Measurements from ENCODE around the gene DBF4B.

Gene DBF4B

GRCh38 chr17:44767493-44767892 lies 59.0 kb downstream of the DBF4B start:
- Histone ChIP-seq H3K27ac (no peak overlapping the region), H3K4me3 (ENCODE audit: low read depth in 1 of 2, low read length in 1 of 2) (no peak overlapping the region), H3K4me1 (ENCODE audit: control insufficient read depth in 1 of 2, insufficient read depth in 1 of 2, low read depth in 1 of 2, low read length in 1 of 2) (peaks cover 25 to 30% of the 10 kb centered on the region in 2 experiments), H3K27me3 (peaks cover 6% of the 10 kb centered on the region), H3K9me3 (no peaks in the 10 kb centered on the region), H3K36me3 (no peaks in the 10 kb centered on the region)
- TF ChIP-seq, protein P1, sequence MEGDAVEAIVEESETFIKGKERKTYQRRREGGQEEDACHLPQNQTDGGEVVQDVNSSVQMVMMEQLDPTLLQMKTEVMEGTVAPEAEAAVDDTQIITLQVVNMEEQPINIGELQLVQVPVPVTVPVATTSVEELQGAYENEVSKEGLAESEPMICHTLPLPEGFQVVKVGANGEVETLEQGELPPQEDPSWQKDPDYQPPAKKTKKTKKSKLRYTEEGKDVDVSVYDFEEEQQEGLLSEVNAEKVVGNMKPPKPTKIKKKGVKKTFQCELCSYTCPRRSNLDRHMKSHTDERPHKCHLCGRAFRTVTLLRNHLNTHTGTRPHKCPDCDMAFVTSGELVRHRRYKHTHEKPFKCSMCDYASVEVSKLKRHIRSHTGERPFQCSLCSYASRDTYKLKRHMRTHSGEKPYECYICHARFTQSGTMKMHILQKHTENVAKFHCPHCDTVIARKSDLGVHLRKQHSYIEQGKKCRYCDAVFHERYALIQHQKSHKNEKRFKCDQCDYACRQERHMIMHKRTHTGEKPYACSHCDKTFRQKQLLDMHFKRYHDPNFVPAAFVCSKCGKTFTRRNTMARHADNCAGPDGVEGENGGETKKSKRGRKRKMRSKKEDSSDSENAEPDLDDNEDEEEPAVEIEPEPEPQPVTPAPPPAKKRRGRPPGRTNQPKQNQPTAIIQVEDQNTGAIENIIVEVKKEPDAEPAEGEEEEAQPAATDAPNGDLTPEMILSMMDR (IDR thresholded peaks at IDR 0.05), result no peak

GRCh38 chr17:44768505-44769142 lies 60.2 kb downstream of the DBF4B start:
- Histone ChIP-seq H3K27me3 (peaks cover 13% of the 10 kb centered on the region), H3K27ac (no peak overlapping the region), H3K4me3 (ENCODE audit: low read depth in 1 of 2, low read length in 1 of 2) (no peak overlapping the region), H3K9me3 (no peaks in the 10 kb centered on the region), H3K36me3 (no peaks in the 10 kb centered on the region), H3K4me1 (ENCODE audit: control insufficient read depth in 1 of 2, insufficient read depth in 1 of 2, low read depth in 1 of 2, low read length in 1 of 2) (peaks cover 25 to 30% of the 10 kb centered on the region in 2 experiments)
- TF ChIP-seq, protein P1 (IDR thresholded peaks at IDR 0.05), result no peak

DNA sequence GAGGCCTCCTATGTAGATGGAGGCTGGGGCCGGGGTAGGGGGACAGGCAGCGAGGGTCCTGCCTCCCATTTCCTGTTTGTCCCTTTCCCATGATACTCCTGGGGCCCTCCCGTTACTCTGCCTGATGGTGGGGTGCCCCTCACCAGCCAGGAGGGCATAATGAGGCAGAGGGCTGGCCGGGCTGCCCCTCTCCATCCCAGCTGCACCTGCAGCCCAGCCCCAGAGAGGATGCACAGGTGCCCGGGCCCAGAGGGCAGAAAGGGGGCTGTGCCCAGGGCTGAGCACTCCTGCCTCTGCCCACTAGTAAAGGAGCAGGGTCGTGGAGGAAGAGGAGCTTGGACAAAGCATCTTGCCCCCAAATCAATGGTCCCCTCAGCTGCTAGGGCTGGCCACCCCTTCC lies 60.8 kb downstream of the DBF4B start:
- peaks cover 15% of the 10 kb centered on the region for H3K27me3 ChIP-seq
- no peaks in the 10 kb centered on the region for H3K36me3 ChIP-seq

GRCh38 chr17:44769647-44770084 lies 61.2 kb downstream of the DBF4B start:
- H3K4me1 ChIP-seq (ENCODE audit: control insufficient read depth in 1 of 2, insufficient read depth in 1 of 2, low read depth in 1 of 2, low read length in 1 of 2), result peaks cover 25 to 31% of the 10 kb centered on the region in 2 experiments
- TF ChIP-seq, protein P1 (IDR thresholded peaks at IDR 0.05), result no peak
- no peaks in the 10 kb centered on the region for H3K36me3 ChIP-seq
- no peaks in the 10 kb centered on the region for H3K9me3 ChIP-seq
- peaks cover 19% of the 10 kb centered on the region for H3K27me3 ChIP-seq
- no peak overlapping the region for H3K4me3 ChIP-seq (ENCODE audit: low read depth in 1 of 2, low read length in 1 of 2)
- no peak overlapping the region for H3K27ac ChIP-seq

More for the DNA sequence above, 60.8 kb downstream of the DBF4B start:
- Histone ChIP-seq H3K27ac (no peak overlapping the region), H3K9me3 (no peaks in the 10 kb centered on the region), H3K4me3 (ENCODE audit: low read depth in 1 of 2, low read length in 1 of 2) (no peak overlapping the region), H3K4me1 (ENCODE audit: control insufficient read depth in 1 of 2, insufficient read depth in 1 of 2, low read depth in 1 of 2, low read length in 1 of 2) (peaks cover 25 to 30% of the 10 kb centered on the region in 2 experiments)
- TF ChIP-seq, protein P1 (IDR thresholded peaks at IDR 0.05), result no peak

- TF ChIP-seq, protein P1 (IDR thresholded peaks at IDR 0.05), result no peak
- H3K27ac ChIP-seq, result no peak overlapping the region
- no peak overlapping the region for H3K4me3 ChIP-seq (ENCODE audit: low read depth in 1 of 2, low read length in 1 of 2)
- no peaks in the 10 kb centered on the region for H3K9me3 ChIP-seq
- H3K4me1 ChIP-seq (ENCODE audit: control insufficient read depth in 1 of 2, insufficient read depth in 1 of 2, low read depth in 1 of 2, low read length in 1 of 2), result peaks cover 32 to 38% of the 10 kb centered on the region in 2 experiments
- H3K36me3 ChIP-seq, result no peaks in the 10 kb centered on the region
- peaks cover 22% of the 10 kb centered on the region for H3K27me3 ChIP-seq
Observed at GRCh38 chr17:44770166-44770925, 61.9 kb downstream of the DBF4B start.

Measured in neutrophil (primary cell).